IgD-negative memory B cell (primary cell): ENCODE measurements around the gene EMSY. TPM values are rescaled to one million over a fixed set of nuclear protein-coding genes. Genes with fewer than 3 reads are reported as not detected.

Experiments
- H3K27ac Mint-ChIP-seq, 3 donors: one replicate each; pipeline ENCODE4 v1.8.0; 2020 to 2022; ENCODE audit warnings: mild to moderate bottlenecking in 3 of 3, mixed read lengths in 3 of 3, moderate library complexity in 1 of 3
- H3K27me3 Mint-ChIP-seq: one replicate; pipeline ENCODE4 v1.8.0; 2021; ENCODE audit warnings: mixed read lengths
- H3K36me3 Mint-ChIP-seq: one replicate; pipeline ENCODE4 v1.8.0; 2020; ENCODE audit warnings: mild to moderate bottlenecking, mixed read lengths
- H3K4me1 Mint-ChIP-seq, 3 donors: one replicate each; pipeline ENCODE4 v1.8.0; 2020 to 2022; ENCODE audit warnings: mixed read lengths in 3 of 3, mild to moderate bottlenecking in 1 of 3
- H3K4me3 Mint-ChIP-seq, 4 donors: one replicate each; pipeline ENCODE4 v1.8.0; 2020 to 2022; ENCODE audit warnings: mild to moderate bottlenecking in 4 of 4, mixed read lengths in 4 of 4, moderate library complexity in 3 of 4
- H3K9me3 Mint-ChIP-seq, 3 donors: one replicate each; pipeline ENCODE4 v1.8.0; 2020 to 2021; ENCODE audit warnings: mixed read lengths in 3 of 3, mild to moderate bottlenecking in 1 of 3
- polyA plus RNA-seq: library from polyadenylated mRNA; unstranded; fragments of 300-500 nt; fragmentation: Illumina TruSeq; gene quantifications from one replicate; pipeline ENCODE4 v1.2.3, GENCODE V29; 2021

EMSY gene
- polyA plus RNA-seq, 1 donor from 2014 or later: 22.9 TPM

- no peak overlapping the region for H3K27ac Mint-ChIP-seq
- H3K4me3 Mint-ChIP-seq: no peak overlapping the region
- H3K36me3 Mint-ChIP-seq: peaks cover under 1% of the 10 kb centered on the region
- H3K4me1 Mint-ChIP-seq: peaks cover 0 to under 1% (median 0%) of the 10 kb centered on the region in 3 donors
- no peaks in the 10 kb centered on the region for H3K27me3 Mint-ChIP-seq
- no peaks in the 10 kb centered on the region for H3K9me3 Mint-ChIP-seq
These were observed 8.8 kb upstream of the EMSY start for GRCh38 chr11:76436020-76436419.

GRCh38 chr11:76443268-76443980 is 1.4 kb upstream of the EMSY start:
- peaks cover 21 to 27% (median 24%) of the 10 kb centered on the region in 3 donors for H3K4me1 Mint-ChIP-seq
- H3K9me3 Mint-ChIP-seq: no peaks in the 10 kb centered on the region
- H3K27me3 Mint-ChIP-seq: no peaks in the 10 kb centered on the region
- peaks cover 2% of the 10 kb centered on the region for H3K36me3 Mint-ChIP-seq
- H3K27ac Mint-ChIP-seq: peak overlapping the region; percentile 83 to 97 (median 97)
- peak overlapping the region; percentile 93 to 99 (median 98) for H3K4me3 Mint-ChIP-seq

GRCh38 chr11:76444065-76444383 is 794 bp upstream of the EMSY start:
- Mint-ChIP-seq H3K9me3 (no peaks in the 10 kb centered on the region), H3K4me3 (peak overlapping the region; percentile 93 to 99 (median 98)), H3K4me1 (peaks cover 24 to 27% (median 25%) of the 10 kb centered on the region in 3 donors), H3K36me3 (peaks cover 2% of the 10 kb centered on the region), H3K27me3 (no peaks in the 10 kb centered on the region), H3K27ac (peak overlapping the region; percentile 83 to 97 (median 97))

- peaks cover 24 to 31% (median 30%) of the 10 kb centered on the region in 3 donors for H3K4me1 Mint-ChIP-seq
These were observed 585 bp downstream of the EMSY start for GRCh38 chr11:76445121-76446084.

GRCh38 chr11:76448506-76448905 is 3.7 kb downstream of the EMSY start:
- Mint-ChIP-seq H3K27me3 (no peaks in the 10 kb centered on the region), H3K4me1 (peaks cover 19 to 30% (median 22%) of the 10 kb centered on the region in 3 donors), H3K9me3 (no peaks in the 10 kb centered on the region), H3K4me3 (no peak overlapping the region), H3K27ac (no peak overlapping the region), H3K36me3 (peaks cover 2% of the 10 kb centered on the region)

More at GRCh38 chr11:76445121-76446084, 585 bp downstream of the EMSY start:
- Mint-ChIP-seq H3K4me3 (peak overlapping the region; percentile 93 to 99 (median 98)), H3K9me3 (no peaks in the 10 kb centered on the region), H3K27ac (peak overlapping the region; percentile 83 to 97 (median 97)), H3K36me3 (peaks cover 2% of the 10 kb centered on the region), H3K27me3 (no peaks in the 10 kb centered on the region)

GRCh38 chr11:76453248-76453647 is 8.4 kb downstream of the EMSY start:
- no peak overlapping the region for H3K4me3 Mint-ChIP-seq
- no peak overlapping the region for H3K27ac Mint-ChIP-seq
- peaks cover 6% of the 10 kb centered on the region for H3K36me3 Mint-ChIP-seq
- no peaks in the 10 kb centered on the region for H3K27me3 Mint-ChIP-seq
- H3K9me3 Mint-ChIP-seq: no peaks in the 10 kb centered on the region
- H3K4me1 Mint-ChIP-seq: peaks cover 0 to 13% (median 5%) of the 10 kb centered on the region in 3 donors

- Mint-ChIP-seq H3K9me3 (no peaks in the 10 kb centered on the region), H3K27me3 (no peaks in the 10 kb centered on the region), H3K36me3 (peaks cover 6% of the 10 kb centered on the region), H3K4me1 (peaks cover 0 to 4% (median 3%) of the 10 kb centered on the region in 3 donors), H3K27ac (no peak overlapping the region), H3K4me3 (no peak overlapping the region)
These were observed 10.5 kb downstream of the EMSY start for GRCh38 chr11:76455331-76455730.

GRCh38 chr11:76455931-76456330 is 11.1 kb downstream of the EMSY start:
- Mint-ChIP-seq H3K27ac (no peak overlapping the region), H3K36me3 (peaks cover 6% of the 10 kb centered on the region), H3K4me1 (peaks cover 1 to 4% (median 3%) of the 10 kb centered on the region in 3 donors), H3K4me3 (no peak overlapping the region), H3K27me3 (no peaks in the 10 kb centered on the region), H3K9me3 (no peaks in the 10 kb centered on the region)

- no peak overlapping the region for H3K27ac Mint-ChIP-seq
- H3K9me3 Mint-ChIP-seq: no peaks in the 10 kb centered on the region
- peaks cover 6% of the 10 kb centered on the region for H3K36me3 Mint-ChIP-seq
- H3K4me3 Mint-ChIP-seq: no peak overlapping the region
- no peaks in the 10 kb centered on the region for H3K27me3 Mint-ChIP-seq
- peaks cover 2 to 4% (median 3%) of the 10 kb centered on the region in 3 donors for H3K4me1 Mint-ChIP-seq
These were observed 11.8 kb downstream of the EMSY start for GRCh38 chr11:76456571-76456970.

GRCh38 chr11:76459299-76459698 is 14.5 kb downstream of the EMSY start:
- no peak overlapping the region for H3K4me3 Mint-ChIP-seq
- no peak overlapping the region for H3K27ac Mint-ChIP-seq
- H3K36me3 Mint-ChIP-seq: peaks cover 10% of the 10 kb centered on the region
- H3K4me1 Mint-ChIP-seq: peaks cover 2 to 5% (median 5%) of the 10 kb centered on the region in 3 donors
- no peaks in the 10 kb centered on the region for H3K27me3 Mint-ChIP-seq
- no peaks in the 10 kb centered on the region for H3K9me3 Mint-ChIP-seq

GRCh38 chr11:76459846-76460245 is 15.0 kb downstream of the EMSY start:
- no peaks in the 10 kb centered on the region for H3K27me3 Mint-ChIP-seq
- no peak overlapping the region for H3K4me3 Mint-ChIP-seq
- H3K9me3 Mint-ChIP-seq: no peaks in the 10 kb centered on the region
- no peak overlapping the region for H3K27ac Mint-ChIP-seq
- H3K36me3 Mint-ChIP-seq: peaks cover 13% of the 10 kb centered on the region
- peaks cover 2 to 5% (median 5%) of the 10 kb centered on the region in 3 donors for H3K4me1 Mint-ChIP-seq

- Mint-ChIP-seq H3K9me3 (no peaks in the 10 kb centered on the region), H3K4me3 (no peak overlapping the region), H3K36me3 (peaks cover 11% of the 10 kb centered on the region), H3K27me3 (no peaks in the 10 kb centered on the region), H3K4me1 (peaks cover 3 to 5% (median 5%) of the 10 kb centered on the region in 3 donors), H3K27ac (no peak overlapping the region)
These were observed 17.5 kb downstream of the EMSY start for GRCh38 chr11:76462317-76462716.

- Mint-ChIP-seq H3K9me3 (no peaks in the 10 kb centered on the region), H3K27me3 (no peaks in the 10 kb centered on the region), H3K4me3 (no peak overlapping the region), H3K4me1 (peaks cover 2 to 5% (median 3%) of the 10 kb centered on the region in 3 donors), H3K27ac (no peak overlapping the region), H3K36me3 (peaks cover 13% of the 10 kb centered on the region)
These were observed 20.9 kb downstream of the EMSY start for GRCh38 chr11:76465701-76466100.

GRCh38 chr11:76466666-76467065 is 21.8 kb downstream of the EMSY start:
- peaks cover 16% of the 10 kb centered on the region for H3K36me3 Mint-ChIP-seq
- H3K27me3 Mint-ChIP-seq: no peaks in the 10 kb centered on the region
- no peak overlapping the region for H3K27ac Mint-ChIP-seq
- peaks cover 2 to 5% (median 2%) of the 10 kb centered on the region in 3 donors for H3K4me1 Mint-ChIP-seq
- no peak overlapping the region for H3K4me3 Mint-ChIP-seq
- H3K9me3 Mint-ChIP-seq: no peaks in the 10 kb centered on the region

GRCh38 chr11:76469141-76469540 is 24.3 kb downstream of the EMSY start:
- Mint-ChIP-seq H3K36me3 (peaks cover 14% of the 10 kb centered on the region), H3K27ac (no peak overlapping the region), H3K9me3 (no peaks in the 10 kb centered on the region), H3K4me1 (peaks cover 0 to 3% (median 0%) of the 10 kb centered on the region in 3 donors), H3K27me3 (no peaks in the 10 kb centered on the region), H3K4me3 (no peak overlapping the region)
